Measurements from ENCODE around the gene MARF1. TPM values are rescaled to one million over a fixed set of nuclear protein-coding genes. Genes with fewer than 3 reads are reported as not detected.

Gene MARF1
- total and polyA plus RNA-seq, 2 of the 8 experiments (the other 6 are each of a cell fraction or from before 2014, with no cell fraction given), result 5.6 to 31.4 TPM

DNA sequence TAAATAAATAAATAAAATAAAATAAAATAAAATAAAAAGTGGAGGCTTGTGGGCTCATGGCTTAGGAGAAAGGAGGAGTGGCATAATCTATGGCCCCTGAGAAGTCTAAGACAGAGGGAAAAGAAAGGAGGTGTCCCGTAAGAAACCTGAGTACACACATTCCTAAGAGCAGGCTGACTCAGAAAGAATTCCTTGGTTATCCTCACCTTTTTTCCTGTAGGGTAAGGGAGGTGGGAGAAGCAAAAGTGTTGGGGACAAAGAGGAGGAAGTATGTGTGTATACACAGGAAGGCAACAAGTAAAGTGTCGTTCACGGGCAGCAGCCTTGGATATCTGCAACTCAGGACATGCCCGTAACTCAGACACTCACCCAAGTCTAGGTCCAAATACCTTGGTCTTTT is 29.3 kb downstream of the MARF1 start (continued):
- TF ChIP-seq SP2 (IDR thresholded peaks at IDR 0.05; ENCODE audit: low read length), result no peak
- TF ChIP-seq EZH2 (IDR thresholded peaks at IDR 0.05; ENCODE audit: low read depth, low read length, severe bottlenecking), result no peak
- no peak for TF ChIP-seq CBX8 (IDR thresholded peaks at IDR 0.05; ENCODE audit: borderline replicate concordance, low read depth, low read length)
- no peak for TF ChIP-seq HDAC2 (IDR thresholded peaks at IDR 0.05; ENCODE audit: borderline replicate concordance in 1 of 2, low read depth in 2 of 2, low read length in 2 of 2)
- TF ChIP-seq ASH2L (IDR thresholded peaks at IDR 0.05; ENCODE audit: low read length), result no peak

Measured in H1 (cell line).